Measurements from ENCODE around the gene ANG. TPM values are rescaled to one million over a fixed set of nuclear protein-coding genes. Genes with fewer than 3 reads are reported as not detected.

ANG gene
- total and polyA plus RNA-seq, 2 of the 8 experiments (the other 6 are each of a cell fraction or from before 2014, with no cell fraction given) = 2.2 to 4.6 TPM

- TF ChIP-seq, protein P1, sequence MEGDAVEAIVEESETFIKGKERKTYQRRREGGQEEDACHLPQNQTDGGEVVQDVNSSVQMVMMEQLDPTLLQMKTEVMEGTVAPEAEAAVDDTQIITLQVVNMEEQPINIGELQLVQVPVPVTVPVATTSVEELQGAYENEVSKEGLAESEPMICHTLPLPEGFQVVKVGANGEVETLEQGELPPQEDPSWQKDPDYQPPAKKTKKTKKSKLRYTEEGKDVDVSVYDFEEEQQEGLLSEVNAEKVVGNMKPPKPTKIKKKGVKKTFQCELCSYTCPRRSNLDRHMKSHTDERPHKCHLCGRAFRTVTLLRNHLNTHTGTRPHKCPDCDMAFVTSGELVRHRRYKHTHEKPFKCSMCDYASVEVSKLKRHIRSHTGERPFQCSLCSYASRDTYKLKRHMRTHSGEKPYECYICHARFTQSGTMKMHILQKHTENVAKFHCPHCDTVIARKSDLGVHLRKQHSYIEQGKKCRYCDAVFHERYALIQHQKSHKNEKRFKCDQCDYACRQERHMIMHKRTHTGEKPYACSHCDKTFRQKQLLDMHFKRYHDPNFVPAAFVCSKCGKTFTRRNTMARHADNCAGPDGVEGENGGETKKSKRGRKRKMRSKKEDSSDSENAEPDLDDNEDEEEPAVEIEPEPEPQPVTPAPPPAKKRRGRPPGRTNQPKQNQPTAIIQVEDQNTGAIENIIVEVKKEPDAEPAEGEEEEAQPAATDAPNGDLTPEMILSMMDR (IDR thresholded peaks at IDR 0.05; ENCODE audit: control extremely low read depth in 1 of 3, insufficient read depth in 1 of 3, low read depth in 1 of 3, low read length in 3 of 3) = no peak
- TF ChIP-seq SRF (IDR thresholded peaks at IDR 0.05; ENCODE audit: low read depth, low read length) (no peak), RAD21 (IDR thresholded peaks at IDR 0.05 in 1 of 2, conservative IDR thresholded peaks at IDR 0.05 in 1 of 2; ENCODE audit: low read depth in 2 of 2, low read length in 2 of 2) (no peak), TAF1 (IDR thresholded peaks at IDR 0.05; ENCODE audit: low read depth, low read length) (no peak), PHF8 (conservative IDR thresholded peaks at IDR 0.05; ENCODE audit: low read depth, low read length) (no peak), YY1 (IDR thresholded peaks at IDR 0.05; ENCODE audit: low read depth, low read length) (no peak)
These were observed 2.0 kb upstream of the ANG start (continued) for GRCh38 chr14:20686386-20687143.
